Measurements from ENCODE around the gene ETV6. TPM values are rescaled to one million over a fixed set of nuclear protein-coding genes. Genes with fewer than 3 reads are reported as not detected.

Gene ETV6
- total RNA-seq, 2 donors from 2014 or later: 17.5 to 17.9 TPM

DNA sequence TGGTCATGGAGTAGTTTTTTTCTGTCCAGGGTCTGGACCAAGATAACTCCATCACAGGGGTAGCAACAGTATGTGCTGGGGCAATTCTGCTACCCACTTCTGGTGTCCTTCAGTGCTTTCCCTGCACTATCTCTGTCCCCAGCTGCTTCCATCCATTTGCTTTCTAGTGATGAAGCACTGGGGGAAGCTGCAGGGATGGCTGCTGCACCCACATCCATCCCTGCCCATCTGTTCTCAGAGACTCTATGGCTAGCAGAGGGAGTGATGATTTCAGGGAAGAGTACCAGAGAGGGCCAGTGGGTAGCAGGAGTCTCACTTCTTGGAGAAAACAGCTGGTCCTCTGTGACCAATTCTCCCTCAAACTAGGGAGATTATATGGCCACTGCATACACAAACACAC is 44.1 kb downstream of the ETV6 start:
- Histone ChIP-seq H3K9me3 (no peaks in the 10 kb centered on the region), H3K36me3 (replicated peaks in 1 of 2; ENCODE audit: insufficient read depth in 1 of 2, low read depth in 2 of 2) (no peaks in the 10 kb centered on the region), H3K4me1 (peaks cover 43% of the 10 kb centered on the region), H3K4me3 (no peak overlapping the region), H3K27me3 (no peaks in the 10 kb centered on the region), H3K27ac (no peak overlapping the region)
- TF ChIP-seq, protein P1, sequence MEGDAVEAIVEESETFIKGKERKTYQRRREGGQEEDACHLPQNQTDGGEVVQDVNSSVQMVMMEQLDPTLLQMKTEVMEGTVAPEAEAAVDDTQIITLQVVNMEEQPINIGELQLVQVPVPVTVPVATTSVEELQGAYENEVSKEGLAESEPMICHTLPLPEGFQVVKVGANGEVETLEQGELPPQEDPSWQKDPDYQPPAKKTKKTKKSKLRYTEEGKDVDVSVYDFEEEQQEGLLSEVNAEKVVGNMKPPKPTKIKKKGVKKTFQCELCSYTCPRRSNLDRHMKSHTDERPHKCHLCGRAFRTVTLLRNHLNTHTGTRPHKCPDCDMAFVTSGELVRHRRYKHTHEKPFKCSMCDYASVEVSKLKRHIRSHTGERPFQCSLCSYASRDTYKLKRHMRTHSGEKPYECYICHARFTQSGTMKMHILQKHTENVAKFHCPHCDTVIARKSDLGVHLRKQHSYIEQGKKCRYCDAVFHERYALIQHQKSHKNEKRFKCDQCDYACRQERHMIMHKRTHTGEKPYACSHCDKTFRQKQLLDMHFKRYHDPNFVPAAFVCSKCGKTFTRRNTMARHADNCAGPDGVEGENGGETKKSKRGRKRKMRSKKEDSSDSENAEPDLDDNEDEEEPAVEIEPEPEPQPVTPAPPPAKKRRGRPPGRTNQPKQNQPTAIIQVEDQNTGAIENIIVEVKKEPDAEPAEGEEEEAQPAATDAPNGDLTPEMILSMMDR (IDR thresholded peaks at IDR 0.05): no peak
- no peak for TF ChIP-seq POLR2A (IDR thresholded peaks at IDR 0.05)
- intact Hi-C loops (cut with DNase I): no loop called here
- ATAC-seq (no peak), DNase-seq (no peak)

- H3K4me3 ChIP-seq: no peak overlapping the region
- no peaks in the 10 kb centered on the region for H3K36me3 ChIP-seq (replicated peaks in 1 of 2; ENCODE audit: insufficient read depth in 1 of 2, low read depth in 2 of 2)
- ATAC-seq: no peak
- no peaks in the 10 kb centered on the region for H3K9me3 ChIP-seq
- H3K4me1 ChIP-seq: peaks cover 44% of the 10 kb centered on the region
- TF ChIP-seq, protein P1 (IDR thresholded peaks at IDR 0.05): no peak
- TF ChIP-seq POLR2A (IDR thresholded peaks at IDR 0.05): no peak
- 66 to 74% methylated on average over 5 of the region's 5 CpGs for WGBS, 2 donors
- DNase-seq: no peak
- intact Hi-C loops (cut with DNase I): no loop called here
- H3K27ac ChIP-seq: peak overlapping the region; percentile 76 to 83 (median 79)
- no peaks in the 10 kb centered on the region for H3K27me3 ChIP-seq
These were observed 45.1 kb downstream of the ETV6 start for GRCh38 chr12:11694528-11694927.

DNA sequence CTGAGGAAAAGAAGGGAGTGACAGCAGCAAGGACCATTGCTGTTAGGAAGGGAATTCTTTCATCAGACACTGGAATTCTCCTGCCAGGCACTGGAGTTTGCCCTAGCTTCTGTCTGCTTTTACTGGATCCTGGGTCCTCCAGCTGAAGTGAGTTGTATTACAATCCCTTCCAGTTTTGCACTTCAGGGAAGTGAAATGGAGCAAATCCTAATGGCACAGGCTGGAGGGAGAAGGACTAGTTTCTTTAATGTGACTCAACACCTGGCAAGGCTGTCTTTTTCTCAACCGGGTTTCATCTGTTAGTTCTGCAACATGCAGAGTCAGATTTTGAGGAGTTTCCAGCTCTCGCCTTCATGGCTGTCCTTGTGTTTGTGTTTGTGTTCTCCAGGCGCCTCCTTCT is 45.8 kb downstream of the ETV6 start:
- DNase-seq (peak; percentile 63 to 84 (median 76)), ATAC-seq (peak; percentile 88)
- WGBS, 2 donors: 27 to 30% methylated on average over 3 of the region's 3 CpGs
- Histone ChIP-seq H3K4me3 (no peak overlapping the region), H3K9me3 (no peaks in the 10 kb centered on the region), H3K27me3 (no peaks in the 10 kb centered on the region), H3K36me3 (replicated peaks in 1 of 2; ENCODE audit: insufficient read depth in 1 of 2, low read depth in 2 of 2) (no peaks in the 10 kb centered on the region), H3K4me1 (peaks cover 48% of the 10 kb centered on the region), H3K27ac (peak overlapping the region; percentile 76 to 83 (median 79))
- intact Hi-C loops (cut with DNase I): no loop called here
- no peak for TF ChIP-seq POLR2A (IDR thresholded peaks at IDR 0.05)
- TF ChIP-seq, protein P1 (IDR thresholded peaks at IDR 0.05): peak in 3 of 7 experiments; percentile 8 to 25 (median 14)

- TF ChIP-seq, protein P1 (IDR thresholded peaks at IDR 0.05): no peak
- TF ChIP-seq POLR2A (IDR thresholded peaks at IDR 0.05): peak in 2 of 3 donors; percentile 21 to 23
- DNase-seq (peak in 1 of 4 donors; percentile 59), ATAC-seq (peak; percentile 93)
- Histone ChIP-seq H3K4me3 (no peak overlapping the region), H3K4me1 (peaks cover 48% of the 10 kb centered on the region), H3K27me3 (no peaks in the 10 kb centered on the region), H3K27ac (peak overlapping the region; percentile 76 to 82 (median 77)), H3K36me3 (replicated peaks in 1 of 2; ENCODE audit: insufficient read depth in 1 of 2, low read depth in 2 of 2) (no peaks in the 10 kb centered on the region), H3K9me3 (no peaks in the 10 kb centered on the region)
- 34 to 38% methylated on average over 3 of the region's 3 CpGs for whole genome bisulfite sequencing, 2 donors
- intact Hi-C loops (cut with DNase I): no loop called here
These were observed 46.6 kb downstream of the ETV6 start for GRCh38 chr12:11696084-11696483.

DNA sequence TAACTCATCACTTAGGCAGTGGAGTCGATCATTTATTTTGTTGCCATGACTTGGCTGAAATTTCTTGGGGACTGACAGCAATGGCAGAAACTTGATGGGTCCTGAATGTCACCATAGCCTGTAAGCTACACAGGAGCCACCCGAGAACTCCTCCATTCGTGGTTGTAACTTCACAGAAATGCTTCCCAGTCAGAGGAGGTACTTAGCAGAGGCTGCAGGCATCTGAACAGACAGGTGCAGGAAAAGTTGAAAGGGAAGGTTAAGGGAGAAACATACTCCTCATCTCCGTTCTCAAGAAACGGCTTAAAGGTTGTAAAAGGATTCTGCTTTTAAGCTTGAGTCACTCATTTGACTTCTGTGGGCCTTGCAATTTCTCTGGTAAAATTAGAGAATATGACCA is 47.7 kb downstream of the ETV6 start:
- Histone ChIP-seq H3K9me3 (no peaks in the 10 kb centered on the region), H3K27ac (peak overlapping the region in 1 of 4 donors; percentile 14), H3K4me1 (peaks cover 53% of the 10 kb centered on the region), H3K4me3 (no peak overlapping the region), H3K36me3 (replicated peaks in 1 of 2; ENCODE audit: insufficient read depth in 1 of 2, low read depth in 2 of 2) (no peaks in the 10 kb centered on the region), H3K27me3 (no peaks in the 10 kb centered on the region)
- intact Hi-C loops (cut with DNase I): no loop called here
- DNase-seq: no peak
- no peak for TF ChIP-seq POLR2A (IDR thresholded peaks at IDR 0.05)
- TF ChIP-seq, protein P1 (IDR thresholded peaks at IDR 0.05): no peak
- ATAC-seq: no peak
- WGBS, 2 donors: 88% methylated on average over 5 of the region's 5 CpGs
